ENCODE data around the gene BID. TPM values are rescaled to one million over a fixed set of nuclear protein-coding genes. Genes with fewer than 3 reads are reported as not detected.

Gene BID
- total RNA-seq, 1 experiment from 2014 or later, result 32.5 TPM

DNA sequence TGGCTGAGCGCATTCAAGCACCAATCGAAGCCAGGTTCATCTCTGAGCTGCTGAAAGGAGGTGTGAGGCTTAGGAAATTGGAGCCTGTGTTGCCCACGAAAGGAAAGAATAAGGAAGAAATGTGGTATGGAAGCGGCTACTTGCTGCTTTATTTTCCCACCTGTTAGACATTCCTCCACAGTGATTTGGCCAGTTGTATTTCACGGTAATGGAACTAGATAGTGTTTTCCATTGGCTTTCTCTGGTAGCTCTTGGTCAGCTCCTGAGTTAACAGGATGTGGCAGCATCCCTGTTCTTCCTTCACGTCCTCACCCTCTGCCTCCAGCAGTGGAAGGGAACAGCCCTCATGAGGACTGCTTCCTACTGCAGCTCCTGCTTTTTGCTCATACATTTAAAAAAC is 44.7 kb downstream of the BID start:
- Mint-ChIP-seq H3K27me3 (ENCODE audit: low read depth) (no peaks in the 10 kb centered on the region), H3K36me3 (peaks cover 25% of the 10 kb centered on the region), H3K9me3 (no peaks in the 10 kb centered on the region), H3K4me3 (no peak overlapping the region), H3K27ac (no peak overlapping the region), H3K4me1 (no peaks in the 10 kb centered on the region)
- ChIA-PET CTCF (interaction anchor here (1.2 kb wide), 1 partner anchor 56 kb away, joined by 3 read pairs; no protein-coding TSS in a partner anchor), POLR2A (no interaction called here)
- no peak for TF ChIP-seq KAT7 (CRISPR knock-in tag; IDR thresholded peaks at IDR 0.05; ENCODE audit: borderline replicate concordance)
- TF ChIP-seq, protein P1, sequence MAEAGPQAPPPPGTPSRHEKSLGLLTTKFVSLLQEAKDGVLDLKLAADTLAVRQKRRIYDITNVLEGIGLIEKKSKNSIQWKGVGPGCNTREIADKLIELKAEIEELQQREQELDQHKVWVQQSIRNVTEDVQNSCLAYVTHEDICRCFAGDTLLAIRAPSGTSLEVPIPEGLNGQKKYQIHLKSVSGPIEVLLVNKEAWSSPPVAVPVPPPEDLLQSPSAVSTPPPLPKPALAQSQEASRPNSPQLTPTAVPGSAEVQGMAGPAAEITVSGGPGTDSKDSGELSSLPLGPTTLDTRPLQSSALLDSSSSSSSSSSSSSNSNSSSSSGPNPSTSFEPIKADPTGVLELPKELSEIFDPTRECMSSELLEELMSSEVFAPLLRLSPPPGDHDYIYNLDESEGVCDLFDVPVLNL (CRISPR knock-in tag; IDR thresholded peaks at IDR 0.05; ENCODE audit: borderline replicate concordance, low read depth), result no peak
- TF ChIP-seq TEAD1 (CRISPR knock-in tag; IDR thresholded peaks at IDR 0.05), result no peak
- ATAC-seq, result no peak
- DNase-seq (ENCODE audit: low spot score), result no peak

DNA sequence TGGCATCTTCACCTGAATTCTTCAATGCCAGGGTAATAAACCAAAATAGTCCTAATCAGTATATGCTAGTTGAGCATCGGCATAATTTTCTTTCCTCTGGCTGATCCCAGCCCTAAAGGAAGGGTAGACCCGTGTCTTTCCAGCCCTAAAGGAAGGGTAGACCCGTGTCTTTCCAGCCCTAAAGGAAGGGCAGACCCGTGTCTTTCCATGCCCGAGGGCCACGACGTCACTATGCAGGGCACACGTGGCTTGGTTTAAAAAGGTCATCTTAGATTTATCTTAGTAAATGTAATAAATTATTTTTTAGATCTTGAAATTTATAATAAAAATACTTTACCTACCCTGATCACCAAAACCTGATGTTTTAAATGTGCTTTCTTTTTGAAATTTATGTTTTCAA is 45.5 kb downstream of the BID start:
- H3K36me3 Mint-ChIP-seq, result peaks cover 25% of the 10 kb centered on the region
- H3K27me3 Mint-ChIP-seq (ENCODE audit: low read depth), result no peaks in the 10 kb centered on the region
- TF ChIP-seq ATF1 (CRISPR knock-in tag; IDR thresholded peaks at IDR 0.05) (no peak), GABPB1 (CRISPR knock-in tag; IDR thresholded peaks at IDR 0.05) (no peak), RELA (CRISPR knock-in tag; IDR thresholded peaks at IDR 0.05; ENCODE audit: borderline replicate concordance) (no peak), ZNF232 (CRISPR knock-in tag; IDR thresholded peaks at IDR 0.05) (no peak), PRRX2 (CRISPR knock-in tag; IDR thresholded peaks at IDR 0.05) (no peak), ZNF423 (CRISPR knock-in tag; IDR thresholded peaks at IDR 0.05) (no peak), MXD4 (CRISPR knock-in tag; IDR thresholded peaks at IDR 0.05; ENCODE audit: borderline replicate concordance) (no peak)
- TF ChIP-seq, protein P2, sequence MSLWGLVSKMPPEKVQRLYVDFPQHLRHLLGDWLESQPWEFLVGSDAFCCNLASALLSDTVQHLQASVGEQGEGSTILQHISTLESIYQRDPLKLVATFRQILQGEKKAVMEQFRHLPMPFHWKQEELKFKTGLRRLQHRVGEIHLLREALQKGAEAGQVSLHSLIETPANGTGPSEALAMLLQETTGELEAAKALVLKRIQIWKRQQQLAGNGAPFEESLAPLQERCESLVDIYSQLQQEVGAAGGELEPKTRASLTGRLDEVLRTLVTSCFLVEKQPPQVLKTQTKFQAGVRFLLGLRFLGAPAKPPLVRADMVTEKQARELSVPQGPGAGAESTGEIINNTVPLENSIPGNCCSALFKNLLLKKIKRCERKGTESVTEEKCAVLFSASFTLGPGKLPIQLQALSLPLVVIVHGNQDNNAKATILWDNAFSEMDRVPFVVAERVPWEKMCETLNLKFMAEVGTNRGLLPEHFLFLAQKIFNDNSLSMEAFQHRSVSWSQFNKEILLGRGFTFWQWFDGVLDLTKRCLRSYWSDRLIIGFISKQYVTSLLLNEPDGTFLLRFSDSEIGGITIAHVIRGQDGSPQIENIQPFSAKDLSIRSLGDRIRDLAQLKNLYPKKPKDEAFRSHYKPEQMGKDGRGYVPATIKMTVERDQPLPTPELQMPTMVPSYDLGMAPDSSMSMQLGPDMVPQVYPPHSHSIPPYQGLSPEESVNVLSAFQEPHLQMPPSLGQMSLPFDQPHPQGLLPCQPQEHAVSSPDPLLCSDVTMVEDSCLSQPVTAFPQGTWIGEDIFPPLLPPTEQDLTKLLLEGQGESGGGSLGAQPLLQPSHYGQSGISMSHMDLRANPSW (CRISPR knock-in tag; conservative IDR thresholded peaks at IDR 0.05; ENCODE audit: low read depth), result no peak
- TF ChIP-seq, protein P3, sequence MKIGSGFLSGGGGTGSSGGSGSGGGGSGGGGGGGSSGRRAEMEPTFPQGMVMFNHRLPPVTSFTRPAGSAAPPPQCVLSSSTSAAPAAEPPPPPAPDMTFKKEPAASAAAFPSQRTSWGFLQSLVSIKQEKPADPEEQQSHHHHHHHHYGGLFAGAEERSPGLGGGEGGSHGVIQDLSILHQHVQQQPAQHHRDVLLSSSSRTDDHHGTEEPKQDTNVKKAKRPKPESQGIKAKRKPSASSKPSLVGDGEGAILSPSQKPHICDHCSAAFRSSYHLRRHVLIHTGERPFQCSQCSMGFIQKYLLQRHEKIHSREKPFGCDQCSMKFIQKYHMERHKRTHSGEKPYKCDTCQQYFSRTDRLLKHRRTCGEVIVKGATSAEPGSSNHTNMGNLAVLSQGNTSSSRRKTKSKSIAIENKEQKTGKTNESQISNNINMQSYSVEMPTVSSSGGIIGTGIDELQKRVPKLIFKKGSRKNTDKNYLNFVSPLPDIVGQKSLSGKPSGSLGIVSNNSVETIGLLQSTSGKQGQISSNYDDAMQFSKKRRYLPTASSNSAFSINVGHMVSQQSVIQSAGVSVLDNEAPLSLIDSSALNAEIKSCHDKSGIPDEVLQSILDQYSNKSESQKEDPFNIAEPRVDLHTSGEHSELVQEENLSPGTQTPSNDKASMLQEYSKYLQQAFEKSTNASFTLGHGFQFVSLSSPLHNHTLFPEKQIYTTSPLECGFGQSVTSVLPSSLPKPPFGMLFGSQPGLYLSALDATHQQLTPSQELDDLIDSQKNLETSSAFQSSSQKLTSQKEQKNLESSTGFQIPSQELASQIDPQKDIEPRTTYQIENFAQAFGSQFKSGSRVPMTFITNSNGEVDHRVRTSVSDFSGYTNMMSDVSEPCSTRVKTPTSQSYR (CRISPR knock-in tag; IDR thresholded peaks at IDR 0.05), result no peak
- TF ChIP-seq, protein P4, sequence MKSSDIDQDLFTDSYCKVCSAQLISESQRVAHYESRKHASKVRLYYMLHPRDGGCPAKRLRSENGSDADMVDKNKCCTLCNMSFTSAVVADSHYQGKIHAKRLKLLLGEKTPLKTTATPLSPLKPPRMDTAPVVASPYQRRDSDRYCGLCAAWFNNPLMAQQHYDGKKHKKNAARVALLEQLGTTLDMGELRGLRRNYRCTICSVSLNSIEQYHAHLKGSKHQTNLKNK (CRISPR knock-in tag; IDR thresholded peaks at IDR 0.05), result no peak
- TF ChIP-seq, protein P5, sequence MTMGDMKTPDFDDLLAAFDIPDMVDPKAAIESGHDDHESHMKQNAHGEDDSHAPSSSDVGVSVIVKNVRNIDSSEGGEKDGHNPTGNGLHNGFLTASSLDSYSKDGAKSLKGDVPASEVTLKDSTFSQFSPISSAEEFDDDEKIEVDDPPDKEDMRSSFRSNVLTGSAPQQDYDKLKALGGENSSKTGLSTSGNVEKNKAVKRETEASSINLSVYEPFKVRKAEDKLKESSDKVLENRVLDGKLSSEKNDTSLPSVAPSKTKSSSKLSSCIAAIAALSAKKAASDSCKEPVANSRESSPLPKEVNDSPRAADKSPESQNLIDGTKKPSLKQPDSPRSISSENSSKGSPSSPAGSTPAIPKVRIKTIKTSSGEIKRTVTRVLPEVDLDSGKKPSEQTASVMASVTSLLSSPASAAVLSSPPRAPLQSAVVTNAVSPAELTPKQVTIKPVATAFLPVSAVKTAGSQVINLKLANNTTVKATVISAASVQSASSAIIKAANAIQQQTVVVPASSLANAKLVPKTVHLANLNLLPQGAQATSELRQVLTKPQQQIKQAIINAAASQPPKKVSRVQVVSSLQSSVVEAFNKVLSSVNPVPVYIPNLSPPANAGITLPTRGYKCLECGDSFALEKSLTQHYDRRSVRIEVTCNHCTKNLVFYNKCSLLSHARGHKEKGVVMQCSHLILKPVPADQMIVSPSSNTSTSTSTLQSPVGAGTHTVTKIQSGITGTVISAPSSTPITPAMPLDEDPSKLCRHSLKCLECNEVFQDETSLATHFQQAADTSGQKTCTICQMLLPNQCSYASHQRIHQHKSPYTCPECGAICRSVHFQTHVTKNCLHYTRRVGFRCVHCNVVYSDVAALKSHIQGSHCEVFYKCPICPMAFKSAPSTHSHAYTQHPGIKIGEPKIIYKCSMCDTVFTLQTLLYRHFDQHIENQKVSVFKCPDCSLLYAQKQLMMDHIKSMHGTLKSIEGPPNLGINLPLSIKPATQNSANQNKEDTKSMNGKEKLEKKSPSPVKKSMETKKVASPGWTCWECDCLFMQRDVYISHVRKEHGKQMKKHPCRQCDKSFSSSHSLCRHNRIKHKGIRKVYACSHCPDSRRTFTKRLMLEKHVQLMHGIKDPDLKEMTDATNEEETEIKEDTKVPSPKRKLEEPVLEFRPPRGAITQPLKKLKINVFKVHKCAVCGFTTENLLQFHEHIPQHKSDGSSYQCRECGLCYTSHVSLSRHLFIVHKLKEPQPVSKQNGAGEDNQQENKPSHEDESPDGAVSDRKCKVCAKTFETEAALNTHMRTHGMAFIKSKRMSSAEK (CRISPR knock-in tag; IDR thresholded peaks at IDR 0.05; ENCODE audit: borderline replicate concordance), result no peak
- TF ChIP-seq, protein P6, sequence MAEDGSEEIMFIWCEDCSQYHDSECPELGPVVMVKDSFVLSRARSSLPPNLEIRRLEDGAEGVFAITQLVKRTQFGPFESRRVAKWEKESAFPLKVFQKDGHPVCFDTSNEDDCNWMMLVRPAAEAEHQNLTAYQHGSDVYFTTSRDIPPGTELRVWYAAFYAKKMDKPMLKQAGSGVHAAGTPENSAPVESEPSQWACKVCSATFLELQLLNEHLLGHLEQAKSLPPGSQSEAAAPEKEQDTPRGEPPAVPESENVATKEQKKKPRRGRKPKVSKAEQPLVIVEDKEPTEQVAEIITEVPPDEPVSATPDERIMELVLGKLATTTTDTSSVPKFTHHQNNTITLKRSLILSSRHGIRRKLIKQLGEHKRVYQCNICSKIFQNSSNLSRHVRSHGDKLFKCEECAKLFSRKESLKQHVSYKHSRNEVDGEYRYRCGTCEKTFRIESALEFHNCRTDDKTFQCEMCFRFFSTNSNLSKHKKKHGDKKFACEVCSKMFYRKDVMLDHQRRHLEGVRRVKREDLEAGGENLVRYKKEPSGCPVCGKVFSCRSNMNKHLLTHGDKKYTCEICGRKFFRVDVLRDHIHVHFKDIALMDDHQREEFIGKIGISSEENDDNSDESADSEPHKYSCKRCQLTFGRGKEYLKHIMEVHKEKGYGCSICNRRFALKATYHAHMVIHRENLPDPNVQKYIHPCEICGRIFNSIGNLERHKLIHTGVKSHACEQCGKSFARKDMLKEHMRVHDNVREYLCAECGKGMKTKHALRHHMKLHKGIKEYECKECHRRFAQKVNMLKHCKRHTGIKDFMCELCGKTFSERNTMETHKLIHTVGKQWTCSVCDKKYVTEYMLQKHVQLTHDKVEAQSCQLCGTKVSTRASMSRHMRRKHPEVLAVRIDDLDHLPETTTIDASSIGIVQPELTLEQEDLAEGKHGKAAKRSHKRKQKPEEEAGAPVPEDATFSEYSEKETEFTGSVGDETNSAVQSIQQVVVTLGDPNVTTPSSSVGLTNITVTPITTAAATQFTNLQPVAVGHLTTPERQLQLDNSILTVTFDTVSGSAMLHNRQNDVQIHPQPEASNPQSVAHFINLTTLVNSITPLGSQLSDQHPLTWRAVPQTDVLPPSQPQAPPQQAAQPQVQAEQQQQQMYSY (CRISPR knock-in tag; IDR thresholded peaks at IDR 0.05), result no peak
- H3K27ac Mint-ChIP-seq, result no peak overlapping the region
- no peak overlapping the region for H3K4me3 Mint-ChIP-seq
- ChIA-PET CTCF (no interaction called here), POLR2A (interaction anchor here (0.7 kb wide), 1 partner anchor 650 kb away, joined by 4 read pairs; no protein-coding TSS in a partner anchor)
- no peaks in the 10 kb centered on the region for H3K9me3 Mint-ChIP-seq
- ATAC-seq (no peak), DNase-seq (ENCODE audit: low spot score) (no peak)
- H3K4me1 Mint-ChIP-seq, result no peaks in the 10 kb centered on the region

Measured in WTC11 (cell line).